Kidney (tissue), 14 donors: ENCODE measurements around the gene ACSM6. TPM values are rescaled to one million over a fixed set of nuclear protein-coding genes. Genes with fewer than 3 reads are reported as not detected.

Experiments
- DNase-seq, 5 donors: peaks; one replicate each; pipeline ENCODE4 v3.0.0-alpha.2; 2013 to 2020
- FAIRE-seq: peaks from 2 replicates; lab custom pipeline; 2012; peaks lifted over from hg19 to GRCh38; lab: Jason Lieb, UNC
- H3K27ac ChIP-seq, 2 donors: one replicate each; pipeline ENCODE4 v1.7.0; 2013; ENCODE audit warnings: low read depth in 2 of 2, low read length in 2 of 2, inconsistent platforms in 1 of 2
- H3K27me3 ChIP-seq: one replicate; pipeline ENCODE4 v1.7.1; 2013; ENCODE audit warnings: low read length, inconsistent platforms; ENCODE audit not compliant: control insufficient read depth, insufficient read depth
- H3K36me3 ChIP-seq, 3 donors: one replicate each; pipeline versions ENCODE4 v1.7.0 to v1.7.1; 2013; ENCODE audit warnings: low read length in 3 of 3, control low read depth in 1 of 3, inconsistent platforms in 1 of 3; ENCODE audit not compliant: insufficient read depth in 3 of 3, control insufficient read depth in 2 of 3
- H3K4me1 ChIP-seq, 3 donors: one replicate each; pipeline versions ENCODE4 v1.7.0 to v1.7.1; 2013; ENCODE audit warnings: low read length in 3 of 3, inconsistent platforms in 1 of 3, low read depth in 1 of 3; ENCODE audit not compliant: control insufficient read depth in 2 of 3, insufficient read depth in 2 of 3
- H3K4me3 ChIP-seq, 3 donors: one replicate each; pipeline versions ENCODE4 v1.7.0 to v1.8.1; 2013; ENCODE audit warnings: low read length in 3 of 3, control low read depth in 1 of 3, inconsistent platforms in 1 of 3
- H3K9ac ChIP-seq, 3 donors: one replicate each; pipeline versions ENCODE4 v1.7.0 to v1.7.1; 2013; ENCODE audit warnings: low read length in 3 of 3, control low read depth in 1 of 3, inconsistent platforms in 1 of 3
- H3K9me3 ChIP-seq, 3 donors: one replicate each; pipeline versions ENCODE4 v1.7.0 to v1.7.1; 2013; ENCODE audit warnings: low read length in 3 of 3, control low read depth in 1 of 3, inconsistent platforms in 1 of 3; ENCODE audit not compliant: control insufficient read depth in 2 of 3, insufficient read depth in 1 of 3
- intact Hi-C: fragments of 100-400 bp; cut with DNase I; formaldehyde crosslinking; loops from one replicate; pipeline ENCODE4 v1.11.1; 2022
- polyA plus RNA-seq: library from polyadenylated mRNA; stranded (reverse); fragments of 350-450 nt; fragmentation: Illumina TruSeq; extraction: RNeasy Lipid Tissue Mini Kit (QIAGEN cat#74804); gene quantifications from one replicate; pipeline ENCODE4 v1.2.3, GENCODE V29; 2014; ENCODE audit warnings: low read depth, low replicate concordance; ENCODE audit not compliant: insufficient read depth
- total RNA-seq: library from RNA; stranded (reverse); fragmentation: NEBNext Ultra II Directional; extraction: Animal tissue kit (Norgen Biotek cat#: 25700); gene quantifications from one replicate; pipeline ENCODE4 v1.2.1, GENCODE V29; 2021
- TF ChIP-seq, protein P1 (sequence below): IDR thresholded peaks from 3 replicates; pipeline ENCODE4 v1.5.1; 2012; ENCODE audit warnings: mild to moderate bottlenecking, moderate library complexity, borderline replicate concordance; ENCODE audit not compliant: insufficient read depth; ENCODE audit errors: extremely low read depth
- donor health status: control.
- donor health status: control.
- donor health status: control.
- donor health status: control.
- donor health status: control.
- donor health status: DM: yes; HTN: yes; CAD: no.
- donor health status: Normal renal cell carcinoma (clear cell type).

The ACSM6 gene
- total and polyA plus RNA-seq, 2 donors from 2014 or later = 0.34 TPM; not detected in 1

DNA sequence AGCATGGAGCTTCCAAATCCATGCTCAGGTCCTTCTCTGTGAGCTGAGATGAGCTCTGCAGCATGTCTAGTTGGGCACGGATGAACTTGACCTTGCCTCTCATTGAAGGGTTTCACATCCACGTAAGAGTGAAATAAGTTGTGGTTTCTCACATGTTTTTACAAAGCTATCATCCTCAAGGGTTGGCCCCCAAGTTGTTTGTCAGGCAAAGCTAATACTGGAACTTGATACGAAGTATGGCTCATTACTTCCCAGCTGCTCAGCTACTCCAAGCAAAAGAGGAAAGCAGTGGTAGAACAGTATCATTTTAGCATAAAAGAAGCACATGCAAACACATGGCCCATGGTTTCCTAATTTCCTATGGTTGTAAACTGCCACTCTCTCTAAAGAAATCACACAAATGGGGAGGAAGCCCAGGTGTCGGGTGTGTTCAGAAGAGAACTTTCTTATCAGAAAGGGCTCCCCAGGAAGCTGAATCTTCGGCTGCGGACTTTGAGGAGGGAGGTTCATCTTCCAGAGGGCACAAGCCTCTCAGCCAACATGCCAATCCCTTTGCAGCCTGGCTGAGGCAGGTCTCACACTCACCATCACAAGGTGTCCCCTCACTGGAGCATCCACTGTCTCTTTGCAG is 51.5 kb downstream of the ACSM6 start:
- H3K36me3 ChIP-seq = peaks cover 0 to 8% (median 2%) of the 10 kb centered on the region in 3 donors
- no peak overlapping the region for H3K27ac ChIP-seq
- TF ChIP-seq, protein P1, sequence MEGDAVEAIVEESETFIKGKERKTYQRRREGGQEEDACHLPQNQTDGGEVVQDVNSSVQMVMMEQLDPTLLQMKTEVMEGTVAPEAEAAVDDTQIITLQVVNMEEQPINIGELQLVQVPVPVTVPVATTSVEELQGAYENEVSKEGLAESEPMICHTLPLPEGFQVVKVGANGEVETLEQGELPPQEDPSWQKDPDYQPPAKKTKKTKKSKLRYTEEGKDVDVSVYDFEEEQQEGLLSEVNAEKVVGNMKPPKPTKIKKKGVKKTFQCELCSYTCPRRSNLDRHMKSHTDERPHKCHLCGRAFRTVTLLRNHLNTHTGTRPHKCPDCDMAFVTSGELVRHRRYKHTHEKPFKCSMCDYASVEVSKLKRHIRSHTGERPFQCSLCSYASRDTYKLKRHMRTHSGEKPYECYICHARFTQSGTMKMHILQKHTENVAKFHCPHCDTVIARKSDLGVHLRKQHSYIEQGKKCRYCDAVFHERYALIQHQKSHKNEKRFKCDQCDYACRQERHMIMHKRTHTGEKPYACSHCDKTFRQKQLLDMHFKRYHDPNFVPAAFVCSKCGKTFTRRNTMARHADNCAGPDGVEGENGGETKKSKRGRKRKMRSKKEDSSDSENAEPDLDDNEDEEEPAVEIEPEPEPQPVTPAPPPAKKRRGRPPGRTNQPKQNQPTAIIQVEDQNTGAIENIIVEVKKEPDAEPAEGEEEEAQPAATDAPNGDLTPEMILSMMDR = no peak
- no peaks in the 10 kb centered on the region for H3K9me3 ChIP-seq
- H3K4me1 ChIP-seq = no peaks in the 10 kb centered on the region
- FAIRE-seq = no peak
- H3K9ac ChIP-seq = no peak overlapping the region
- intact Hi-C loops = no loop called here
- DNase-seq = peak in 2 of 5 donors; percentile 61 to 77
- no peak overlapping the region for H3K4me3 ChIP-seq
- H3K27me3 ChIP-seq = no peaks in the 10 kb centered on the region

DNA sequence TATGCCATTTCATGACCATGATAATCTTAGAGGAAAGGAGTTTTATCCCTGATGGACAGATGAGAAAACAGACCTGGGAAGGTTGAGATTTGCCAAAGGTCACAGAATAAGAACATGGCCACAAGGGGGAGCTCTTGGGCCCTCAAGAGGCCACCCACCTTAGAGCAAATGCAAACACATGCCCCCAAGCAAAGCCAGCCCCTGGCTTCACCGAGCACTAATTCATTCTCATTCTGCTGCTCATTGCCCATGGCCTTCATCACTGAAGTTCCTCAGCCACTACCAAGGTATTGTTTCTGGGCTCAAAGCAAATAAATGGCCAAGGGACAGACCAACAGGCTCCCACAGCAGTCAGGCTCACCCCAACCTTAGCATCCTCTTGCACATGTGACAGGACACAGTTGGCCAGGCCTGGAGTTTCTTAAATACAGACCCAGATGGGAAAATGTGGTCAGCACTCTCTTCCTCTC is 52.6 kb downstream of the ACSM6 start:
- TF ChIP-seq, protein P1 = peak; percentile 77
- peak overlapping the region in 1 of 3 donors; percentile 12 for H3K9ac ChIP-seq
- H3K27me3 ChIP-seq = no peaks in the 10 kb centered on the region
- no peaks in the 10 kb centered on the region for H3K4me1 ChIP-seq
- peak in 4 of 5 donors; percentile 75 to 89 (median 82) for DNase-seq
- peaks cover 0 to 8% (median 0%) of the 10 kb centered on the region in 3 donors for H3K36me3 ChIP-seq
- intact Hi-C loops = no loop called here
- H3K27ac ChIP-seq = no peak overlapping the region
- FAIRE-seq = no peak
- H3K9me3 ChIP-seq = no peaks in the 10 kb centered on the region
- no peak overlapping the region for H3K4me3 ChIP-seq

DNA sequence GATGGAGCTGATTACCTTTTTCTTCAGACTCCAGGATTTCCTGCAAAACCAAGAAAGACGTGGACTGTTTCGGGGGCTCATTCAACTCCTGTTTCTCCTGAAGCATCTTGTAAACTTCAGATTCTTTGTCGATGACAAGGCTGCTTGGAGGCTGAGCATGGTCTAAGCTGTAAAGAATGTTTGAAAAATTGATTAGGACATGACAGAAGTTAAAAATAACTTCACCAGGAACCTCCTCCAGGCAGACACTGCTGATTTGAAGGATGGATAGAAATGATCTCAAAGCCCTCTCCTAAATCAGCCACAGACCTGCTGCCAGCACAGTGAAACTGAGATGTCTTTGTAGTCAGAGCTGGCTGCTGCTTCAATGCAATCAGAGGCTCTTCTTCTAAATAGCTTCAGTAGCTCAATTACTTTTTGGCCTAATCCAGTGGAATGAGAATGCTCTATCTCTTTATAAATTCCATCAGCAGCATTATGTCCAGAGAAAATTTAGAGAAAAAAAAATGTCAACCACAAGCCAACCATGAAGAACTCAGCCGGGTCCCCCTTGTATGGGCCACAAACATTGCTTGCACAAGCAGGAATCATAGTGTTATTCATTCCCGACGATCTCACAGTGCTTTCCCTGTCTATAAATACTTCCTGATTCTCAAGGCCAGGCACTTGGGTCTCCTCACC is 53.3 kb downstream of the ACSM6 start:
- FAIRE-seq (no peak), DNase-seq (peak in 1 of 5 donors; percentile 36)
- H3K27ac ChIP-seq = no peak overlapping the region
- H3K9ac ChIP-seq = peak overlapping the region in 1 of 3 donors; percentile 12
- intact Hi-C loops = no loop called here
- H3K9me3 ChIP-seq = no peaks in the 10 kb centered on the region
- no peak overlapping the region for H3K4me3 ChIP-seq
- no peaks in the 10 kb centered on the region for H3K27me3 ChIP-seq
- H3K4me1 ChIP-seq = no peaks in the 10 kb centered on the region
- TF ChIP-seq, protein P1 = no peak
- H3K36me3 ChIP-seq = peaks cover 0 to 8% (median 0%) of the 10 kb centered on the region in 3 donors
